Measurements from ENCODE around the gene VWA8. TPM values are rescaled to one million over a fixed set of nuclear protein-coding genes. Genes with fewer than 3 reads are reported as not detected.

VWA8 gene
- total and polyA plus RNA-seq, 2 of the 13 experiments (the other 11 are each of a cell fraction or from before 2014, with no cell fraction given): 9.1 to 17.3 TPM

GRCh38 chr13:41682001-41682400 lies 278.9 kb downstream of the VWA8 start:
- POLR2A ChIA-PET: no interaction called here

More at GRCh38 chr13:41682001-41682400, 278.9 kb downstream of the VWA8 start:
- BruUV-seq (replicated peaks): no TSS peak
- H2AFZ ChIP-seq (ENCODE audit: low read length): no peak overlapping the region
- no peak for ATAC-seq
- H3K9me3 ChIP-seq (ENCODE audit: low read length): no peaks in the 10 kb centered on the region
- no peak for DNase-seq (ENCODE audit: low spot score)
- H3K4me2 ChIP-seq (ENCODE audit: low read depth, low read length): no peak overlapping the region
- intact Hi-C loops (cut with micrococcal nuclease; ENCODE audit: unreplicated experiment): no loop called here
- CTCF ChIA-PET (ENCODE audit: low intra/inter-chr PET ratio, low total read pairs): no interaction called here
- H4K20me1 ChIP-seq (ENCODE audit: insufficient read depth, low read length): no peaks in the 10 kb centered on the region
- no peaks in the 10 kb centered on the region for H3K4me1 ChIP-seq (ENCODE audit: insufficient read depth, low read length)
- 96% methylated on average over 2 of the region's 2 CpGs for WGBS (ENCODE audit: low lambda C conversion rate)
- H3K27me3 ChIP-seq (ENCODE audit: control insufficient read depth in 1 of 2, insufficient read depth in 2 of 2, low read length in 2 of 2): no peaks in the 10 kb centered on the region
- TF ChIP-seq ZNF160 (CRISPR knock-in tag; IDR thresholded peaks at IDR 0.05) (no peak), RFXANK (CRISPR knock-in tag; IDR thresholded peaks at IDR 0.05) (no peak), SALL2 (CRISPR knock-in tag; IDR thresholded peaks at IDR 0.05) (no peak), CERS6 (CRISPR knock-in tag; IDR thresholded peaks at IDR 0.05) (no peak), ZBTB20 (CRISPR knock-in tag; IDR thresholded peaks at IDR 0.05; ENCODE audit: borderline replicate concordance, low read depth) (no peak), ARNT (IDR thresholded peaks at IDR 0.05) (no peak), RELA (CRISPR knock-in tag; IDR thresholded peaks at IDR 0.05) (no peak), PBX2 (CRISPR knock-in tag; IDR thresholded peaks at IDR 0.05) (no peak)
- TF ChIP-seq, protein P1, sequence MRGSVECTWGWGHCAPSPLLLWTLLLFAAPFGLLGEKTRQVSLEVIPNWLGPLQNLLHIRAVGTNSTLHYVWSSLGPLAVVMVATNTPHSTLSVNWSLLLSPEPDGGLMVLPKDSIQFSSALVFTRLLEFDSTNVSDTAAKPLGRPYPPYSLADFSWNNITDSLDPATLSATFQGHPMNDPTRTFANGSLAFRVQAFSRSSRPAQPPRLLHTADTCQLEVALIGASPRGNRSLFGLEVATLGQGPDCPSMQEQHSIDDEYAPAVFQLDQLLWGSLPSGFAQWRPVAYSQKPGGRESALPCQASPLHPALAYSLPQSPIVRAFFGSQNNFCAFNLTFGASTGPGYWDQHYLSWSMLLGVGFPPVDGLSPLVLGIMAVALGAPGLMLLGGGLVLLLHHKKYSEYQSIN (CRISPR knock-in tag; IDR thresholded peaks at IDR 0.05; ENCODE audit: borderline replicate concordance): no peak
- TF ChIP-seq, protein P2, sequence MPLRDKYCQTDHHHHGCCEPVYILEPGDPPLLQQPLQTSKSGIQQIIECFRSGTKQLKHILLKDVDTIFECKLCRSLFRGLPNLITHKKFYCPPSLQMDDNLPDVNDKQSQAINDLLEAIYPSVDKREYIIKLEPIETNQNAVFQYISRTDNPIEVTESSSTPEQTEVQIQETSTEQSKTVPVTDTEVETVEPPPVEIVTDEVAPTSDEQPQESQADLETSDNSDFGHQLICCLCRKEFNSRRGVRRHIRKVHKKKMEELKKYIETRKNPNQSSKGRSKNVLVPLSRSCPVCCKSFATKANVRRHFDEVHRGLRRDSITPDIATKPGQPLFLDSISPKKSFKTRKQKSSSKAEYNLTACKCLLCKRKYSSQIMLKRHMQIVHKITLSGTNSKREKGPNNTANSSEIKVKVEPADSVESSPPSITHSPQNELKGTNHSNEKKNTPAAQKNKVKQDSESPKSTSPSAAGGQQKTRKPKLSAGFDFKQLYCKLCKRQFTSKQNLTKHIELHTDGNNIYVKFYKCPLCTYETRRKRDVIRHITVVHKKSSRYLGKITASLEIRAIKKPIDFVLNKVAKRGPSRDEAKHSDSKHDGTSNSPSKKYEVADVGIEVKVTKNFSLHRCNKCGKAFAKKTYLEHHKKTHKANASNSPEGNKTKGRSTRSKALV (CRISPR knock-in tag; IDR thresholded peaks at IDR 0.05): no peak
- in situ Hi-C loops (cut with HindIII; ENCODE audit: extremely low pct_ligation_motif_present, low pct_unique_long_range_greater_than_20kb): no loop called here
- no peak overlapping the region for H3K27ac ChIP-seq (ENCODE audit: extremely low read length, insufficient read depth, low read length)
- H3K36me3 ChIP-seq (replicated peaks in 1 of 2; ENCODE audit: control insufficient read depth in 1 of 2, insufficient read depth in 2 of 2, low read length in 2 of 2): peaks cover 4 to 10% of the 10 kb centered on the region in 2 experiments; a peak in 3 of 5 replicates
- H3K9ac ChIP-seq (ENCODE audit: insufficient read depth, low read depth, low read length): no peak overlapping the region
- no peak overlapping the region for H3K4me3 ChIP-seq (replicated peaks in 1 of 3; ENCODE audit: insufficient read depth in 1 of 3, low read depth in 2 of 3, low read length in 3 of 3)
- H3K79me2 ChIP-seq (ENCODE audit: insufficient read depth, low read length): no peaks in the 10 kb centered on the region
- FAIRE-seq: no peak
